ENCODE data around the gene HYDIN.

HYDIN gene

GRCh38 chr16:71230122-71230845 is at the start of gene HYDIN:
Gene HYDIN (minus strand): TSS chr16:71230722. CDS start chr16:71186895, 43,827 bp downstream.
- DNase-seq, result peak; percentile 21

GRCh38 chr16:71276589-71277334 is 46.2 kb upstream of the HYDIN start:
- DNase-seq, result no peak

- no peak for DNase-seq
These were observed 42.9 kb upstream of the HYDIN start for GRCh38 chr16:71273384-71273783.

- DNase-seq, result no peak
These were observed 33.8 kb upstream of the HYDIN start for GRCh38 chr16:71264299-71264698.

- no peak for DNase-seq
These were observed 33.1 kb upstream of the HYDIN start for GRCh38 chr16:71263582-71263981.

GRCh38 chr16:71262391-71262790 is 31.9 kb upstream of the HYDIN start:
- no peak for DNase-seq

GRCh38 chr16:71260995-71261394 is 30.5 kb upstream of the HYDIN start:
- no peak for DNase-seq

GRCh38 chr16:71259086-71259485 is 28.6 kb upstream of the HYDIN start:
- no peak for DNase-seq

GRCh38 chr16:71258372-71258771 is 27.9 kb upstream of the HYDIN start:
- no peak for DNase-seq

GRCh38 chr16:71257768-71258167 is 27.2 kb upstream of the HYDIN start:
- DNase-seq, result no peak

GRCh38 chr16:71255721-71256120 is 25.2 kb upstream of the HYDIN start:
- DNase-seq, result no peak

GRCh38 chr16:71254832-71255525 is 24.5 kb upstream of the HYDIN start:
- DNase-seq, result no peak

- DNase-seq, result no peak
These were observed 20.1 kb upstream of the HYDIN start for GRCh38 chr16:71250461-71251235.

- no peak for DNase-seq
These were observed 18.9 kb upstream of the HYDIN start for GRCh38 chr16:71249399-71249798.

GRCh38 chr16:71247478-71247877 is 17.0 kb upstream of the HYDIN start:
- no peak for DNase-seq

- DNase-seq, result no peak
These were observed 15.8 kb upstream of the HYDIN start for GRCh38 chr16:71246309-71246708.

- DNase-seq, result no peak
These were observed 14.0 kb upstream of the HYDIN start for GRCh38 chr16:71244521-71244920.

- no peak for DNase-seq
These were observed 12.1 kb upstream of the HYDIN start for GRCh38 chr16:71242601-71243000.

- DNase-seq, result no peak
These were observed 11.5 kb upstream of the HYDIN start for GRCh38 chr16:71242036-71242435.

GRCh38 chr16:71229344-71229743 is 1.2 kb downstream of the HYDIN start:
- DNase-seq, result no peak

- DNase-seq, result no peak
These were observed 4.0 kb downstream of the HYDIN start for GRCh38 chr16:71226229-71227141.

- DNase-seq, result no peak
These were observed 5.4 kb downstream of the HYDIN start for GRCh38 chr16:71225145-71225544.

Measured in activated CD4-positive, alpha-beta T cell treated with anti-CD3 and anti-CD28 coated beads, Interleukin-2, amount 50 U/mL, for 16 hours (primary cell).